Measurements from ENCODE around the gene MCUR1.

The MCUR1 gene

GRCh38 chr6:13813026-13813425, 1.3 kb downstream of the MCUR1 start:
- ATAC-seq (replicated peaks) = no peak
- no peaks in the 10 kb centered on the region for H3K9me3 Mint-ChIP-seq
- H3K4me1 Mint-ChIP-seq = peaks cover 30 to 48% of the 10 kb centered on the region in 2 donors
- H3K27me3 Mint-ChIP-seq = no peaks in the 10 kb centered on the region
- no peak for DNase-seq
- H3K27ac Mint-ChIP-seq = no peak overlapping the region
- H3K4me3 Mint-ChIP-seq = peak overlapping the region; percentile 89 to 94
- peaks cover 5 to 9% of the 10 kb centered on the region in 2 donors for H3K36me3 Mint-ChIP-seq

GRCh38 chr6:13812359-13812642, 2.1 kb downstream of the MCUR1 start:
- H3K9me3 Mint-ChIP-seq = no peaks in the 10 kb centered on the region
- H3K27ac Mint-ChIP-seq = no peak overlapping the region
- no peak overlapping the region for H3K4me3 Mint-ChIP-seq
- ATAC-seq (replicated peaks) = no peak
- no peaks in the 10 kb centered on the region for H3K27me3 Mint-ChIP-seq
- DNase-seq = no peak
- H3K4me1 Mint-ChIP-seq = peaks cover 30 to 48% of the 10 kb centered on the region in 2 donors
- H3K36me3 Mint-ChIP-seq = peaks cover 5 to 10% of the 10 kb centered on the region in 2 donors

- Mint-ChIP-seq H3K4me1 (peaks cover 30 to 48% of the 10 kb centered on the region in 2 donors), H3K27ac (peak overlapping the region; percentile 49), H3K36me3 (peaks cover 5 to 10% of the 10 kb centered on the region in 2 donors), H3K4me3 (peak overlapping the region in 1 of 2 donors; percentile 26), H3K27me3 (no peaks in the 10 kb centered on the region), H3K9me3 (no peaks in the 10 kb centered on the region)
- no peak for DNase-seq
- ATAC-seq (replicated peaks) = no peak
Observed at GRCh38 chr6:13811627-13812358, 2.6 kb downstream of the MCUR1 start.

GRCh38 chr6:13810688-13811446, 3.5 kb downstream of the MCUR1 start:
- no peaks in the 10 kb centered on the region for H3K27me3 Mint-ChIP-seq
- no peak overlapping the region for H3K27ac Mint-ChIP-seq
- no peak for ATAC-seq (replicated peaks)
- H3K4me1 Mint-ChIP-seq = peaks cover 27 to 42% of the 10 kb centered on the region in 2 donors
- H3K36me3 Mint-ChIP-seq = peaks cover 11 to 12% of the 10 kb centered on the region in 2 donors
- H3K9me3 Mint-ChIP-seq = no peaks in the 10 kb centered on the region
- H3K4me3 Mint-ChIP-seq = no peak overlapping the region
- no peak for DNase-seq

GRCh38 chr6:13808801-13809200, 5.6 kb downstream of the MCUR1 start:
- Mint-ChIP-seq H3K27me3 (no peaks in the 10 kb centered on the region), H3K36me3 (peaks cover 17 to 19% of the 10 kb centered on the region in 2 donors), H3K4me3 (no peak overlapping the region), H3K9me3 (no peaks in the 10 kb centered on the region), H3K27ac (no peak overlapping the region), H3K4me1 (peaks cover 21 to 31% of the 10 kb centered on the region in 2 donors)
- DNase-seq = no peak
- ATAC-seq (replicated peaks) = no peak

GRCh38 chr6:13807696-13808095, 6.7 kb downstream of the MCUR1 start:
- no peak overlapping the region for H3K4me3 Mint-ChIP-seq

GRCh38 chr6:13803581-13803980, 10.8 kb downstream of the MCUR1 start:
- DNase-seq (no peak), ATAC-seq (replicated peaks) (no peak)
- H3K4me3 Mint-ChIP-seq = no peak overlapping the region
- H3K27ac Mint-ChIP-seq = no peak overlapping the region
- no peaks in the 10 kb centered on the region for H3K9me3 Mint-ChIP-seq
- H3K36me3 Mint-ChIP-seq = peaks cover 19 to 33% of the 10 kb centered on the region in 2 donors
- H3K4me1 Mint-ChIP-seq = no peaks in the 10 kb centered on the region
- no peaks in the 10 kb centered on the region for H3K27me3 Mint-ChIP-seq

More at GRCh38 chr6:13807696-13808095, 6.7 kb downstream of the MCUR1 start:
- no peak for DNase-seq
- H3K36me3 Mint-ChIP-seq = peaks cover 17 to 23% of the 10 kb centered on the region in 2 donors
- no peaks in the 10 kb centered on the region for H3K27me3 Mint-ChIP-seq
- H3K4me1 Mint-ChIP-seq = peaks cover 15 to 20% of the 10 kb centered on the region in 2 donors
- no peak overlapping the region for H3K27ac Mint-ChIP-seq
- no peak for ATAC-seq (replicated peaks)
- H3K9me3 Mint-ChIP-seq = no peaks in the 10 kb centered on the region

GRCh38 chr6:13800615-13801014, 13.7 kb downstream of the MCUR1 start:
- DNase-seq (no peak), ATAC-seq (replicated peaks) (no peak)
- H3K4me3 Mint-ChIP-seq = no peak overlapping the region
- H3K9me3 Mint-ChIP-seq = no peaks in the 10 kb centered on the region
- no peaks in the 10 kb centered on the region for H3K4me1 Mint-ChIP-seq
- no peaks in the 10 kb centered on the region for H3K27me3 Mint-ChIP-seq
- no peak overlapping the region for H3K27ac Mint-ChIP-seq
- peaks cover 11 to 23% of the 10 kb centered on the region in 2 donors for H3K36me3 Mint-ChIP-seq

GRCh38 chr6:13796781-13797180, 17.6 kb downstream of the MCUR1 start:
- H3K27ac Mint-ChIP-seq = no peak overlapping the region
- ATAC-seq (replicated peaks) (no peak), DNase-seq (no peak)
- H3K4me3 Mint-ChIP-seq = no peak overlapping the region
- no peaks in the 10 kb centered on the region for H3K27me3 Mint-ChIP-seq
- H3K36me3 Mint-ChIP-seq = peaks cover 16 to 30% of the 10 kb centered on the region in 2 donors
- H3K4me1 Mint-ChIP-seq = peaks cover 4 to 14% of the 10 kb centered on the region in 2 donors
- H3K9me3 Mint-ChIP-seq = no peaks in the 10 kb centered on the region

GRCh38 chr6:13795041-13795750, 19.2 kb downstream of the MCUR1 start:
- Mint-ChIP-seq H3K36me3 (peaks cover 17 to 24% of the 10 kb centered on the region in 2 donors), H3K4me3 (no peak overlapping the region), H3K27me3 (no peaks in the 10 kb centered on the region), H3K9me3 (no peaks in the 10 kb centered on the region), H3K27ac (no peak overlapping the region), H3K4me1 (peaks cover 4 to 14% of the 10 kb centered on the region in 2 donors)
- peak; percentile 98 to 100 for ATAC-seq (replicated peaks)
- peak; percentile 72 for DNase-seq

- ATAC-seq (replicated peaks) (peak in 1 of 2 donors; percentile 27), DNase-seq (peak; percentile 9)
- H3K9me3 Mint-ChIP-seq = no peaks in the 10 kb centered on the region
- H3K36me3 Mint-ChIP-seq = peaks cover 22 to 33% of the 10 kb centered on the region in 2 donors
- H3K27ac Mint-ChIP-seq = no peak overlapping the region
- H3K27me3 Mint-ChIP-seq = no peaks in the 10 kb centered on the region
- peaks cover 4 to 14% of the 10 kb centered on the region in 2 donors for H3K4me1 Mint-ChIP-seq
- H3K4me3 Mint-ChIP-seq = no peak overlapping the region
Observed at GRCh38 chr6:13794184-13794583, 20.2 kb downstream of the MCUR1 start.

GRCh38 chr6:13789746-13790145, 24.6 kb downstream of the MCUR1 start:
- Mint-ChIP-seq H3K36me3 (peaks cover 32 to 49% of the 10 kb centered on the region in 2 donors), H3K27me3 (no peaks in the 10 kb centered on the region), H3K4me1 (peaks cover 7 to 15% of the 10 kb centered on the region in 2 donors), H3K27ac (no peak overlapping the region), H3K4me3 (no peak overlapping the region), H3K9me3 (no peaks in the 10 kb centered on the region)
- ATAC-seq (replicated peaks) (no peak), DNase-seq (no peak)

GRCh38 chr6:13788820-13789219, 25.5 kb downstream of the MCUR1 start:
- no peak for ATAC-seq (replicated peaks)
- Mint-ChIP-seq H3K9me3 (no peaks in the 10 kb centered on the region), H3K4me3 (no peak overlapping the region), H3K4me1 (peaks cover 3 to 7% of the 10 kb centered on the region in 2 donors), H3K27ac (no peak overlapping the region), H3K36me3 (peaks cover 26 to 46% of the 10 kb centered on the region in 2 donors), H3K27me3 (no peaks in the 10 kb centered on the region)
- DNase-seq = no peak

GRCh38 chr6:13787137-13787536, 27.2 kb downstream of the MCUR1 start:
- Mint-ChIP-seq H3K27ac (no peak overlapping the region), H3K36me3 (peaks cover 33 to 48% of the 10 kb centered on the region in 2 donors), H3K4me3 (no peak overlapping the region), H3K4me1 (peaks cover 3 to 7% of the 10 kb centered on the region in 2 donors), H3K9me3 (no peaks in the 10 kb centered on the region), H3K27me3 (no peaks in the 10 kb centered on the region)
- no peak for DNase-seq
- ATAC-seq (replicated peaks) = no peak
